Adrenal gland (tissue), 5 donors: ENCODE results near the gene DMRTB1.

Experiments
- POLR2A ChIP-seq, 2 donors: fragments of 450-650 bp; IDR thresholded peaks; one replicate each; pipeline ENCODE4 v1.6.1; 2017; ENCODE audit warnings: antibody characterized with exemption in 2 of 2, mild to moderate bottlenecking in 2 of 2, moderate library complexity in 1 of 2
- TF ChIP-seq, protein P1 (sequence below), 6 experiments: fragments of 450-650 bp in 4 of 6; fragments of 200-600 bp in 2 of 6; sonication (generic) in 1 of 6; IDR thresholded peaks; 1 replicate in 5 of 6; 2 replicates in 1 of 6; pipeline versions ENCODE4 v1.5.1 to v1.8.0; 2016 to 2021; ENCODE audit warnings: antibody characterized with exemption in 6 of 6, mild to moderate bottlenecking in 2 of 6, moderate library complexity in 1 of 6
- donor health status: DM: no; HTN: no; CAD: no.

DNA sequence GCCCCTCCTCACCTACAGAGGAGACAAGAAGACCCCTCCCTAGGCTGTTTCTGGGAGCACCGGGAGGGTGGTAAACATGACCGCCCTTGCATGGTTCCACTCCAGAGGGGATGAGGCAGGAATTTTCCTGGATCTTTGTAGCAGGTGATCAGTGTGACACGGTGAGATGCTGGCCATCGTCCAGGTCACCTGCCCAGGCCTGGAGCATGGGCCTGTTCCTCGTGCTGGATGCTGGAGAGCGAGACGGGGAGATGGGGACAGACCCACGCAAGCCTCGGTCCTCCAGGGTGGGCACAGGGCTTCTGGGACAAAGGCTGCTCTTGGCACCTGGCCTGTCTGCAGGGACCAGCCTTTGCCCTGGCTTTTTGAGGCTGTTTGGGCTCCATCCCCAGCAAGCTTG, 46.2 kb downstream of the DMRTB1 start:
- TF ChIP-seq, protein P1, sequence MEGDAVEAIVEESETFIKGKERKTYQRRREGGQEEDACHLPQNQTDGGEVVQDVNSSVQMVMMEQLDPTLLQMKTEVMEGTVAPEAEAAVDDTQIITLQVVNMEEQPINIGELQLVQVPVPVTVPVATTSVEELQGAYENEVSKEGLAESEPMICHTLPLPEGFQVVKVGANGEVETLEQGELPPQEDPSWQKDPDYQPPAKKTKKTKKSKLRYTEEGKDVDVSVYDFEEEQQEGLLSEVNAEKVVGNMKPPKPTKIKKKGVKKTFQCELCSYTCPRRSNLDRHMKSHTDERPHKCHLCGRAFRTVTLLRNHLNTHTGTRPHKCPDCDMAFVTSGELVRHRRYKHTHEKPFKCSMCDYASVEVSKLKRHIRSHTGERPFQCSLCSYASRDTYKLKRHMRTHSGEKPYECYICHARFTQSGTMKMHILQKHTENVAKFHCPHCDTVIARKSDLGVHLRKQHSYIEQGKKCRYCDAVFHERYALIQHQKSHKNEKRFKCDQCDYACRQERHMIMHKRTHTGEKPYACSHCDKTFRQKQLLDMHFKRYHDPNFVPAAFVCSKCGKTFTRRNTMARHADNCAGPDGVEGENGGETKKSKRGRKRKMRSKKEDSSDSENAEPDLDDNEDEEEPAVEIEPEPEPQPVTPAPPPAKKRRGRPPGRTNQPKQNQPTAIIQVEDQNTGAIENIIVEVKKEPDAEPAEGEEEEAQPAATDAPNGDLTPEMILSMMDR (IDR thresholded peaks at IDR 0.05) = no peak
- no peak for TF ChIP-seq POLR2A (IDR thresholded peaks at IDR 0.05)
